ENCODE measurements around the gene TTC13. TPM values are rescaled to one million over a fixed set of nuclear protein-coding genes. Genes with fewer than 3 reads are reported as not detected.

TTC13 gene
- total RNA-seq, 1 donor from 2014 or later = 6.7 TPM

GRCh38 chr1:230919207-230919606, 59.5 kb downstream of the TTC13 start:
- no peak for ATAC-seq
- intact Hi-C loops (cut with DNase I) = loop anchor here (5.0 to 10.0 kb wide), 3 partner anchors 52 to 293 kb away; partner anchors contain the start of gene C1orf198

GRCh38 chr1:230917284-230918135, 61.2 kb downstream of the TTC13 start:
- ATAC-seq (peak; percentile 86), DNase-seq (ENCODE audit: missing footprints) (peak; percentile 67)
- intact Hi-C loops (cut with DNase I) = loop anchor here (1.0 to 10.0 kb wide), 4 partner anchors 50 to 295 kb away; partner anchors contain the start of gene C1orf198

More at GRCh38 chr1:230919207-230919606, 59.5 kb downstream of the TTC13 start:
- no peak for DNase-seq (ENCODE audit: missing footprints)

- intact Hi-C loops (cut with DNase I) = loop anchor here (1.0 to 10.0 kb wide), 4 partner anchors 49 to 296 kb away; partner anchors contain the start of gene C1orf198
- DNase-seq (ENCODE audit: missing footprints) = no peak
- no peak for ATAC-seq
Observed at GRCh38 chr1:230916587-230917283, 61.9 kb downstream of the TTC13 start.

- intact Hi-C loops (cut with DNase I) = loop anchor here (5.0 to 10.0 kb wide), 3 partner anchors 48 to 297 kb away; partner anchors contain the start of gene C1orf198
- no peak for DNase-seq (ENCODE audit: missing footprints)
- no peak for ATAC-seq
Observed at GRCh38 chr1:230915078-230915477, 63.6 kb downstream of the TTC13 start.

GRCh38 chr1:230913496-230913895, 65.2 kb downstream of the TTC13 start:
- intact Hi-C loops (cut with DNase I) = loop anchor here (10.0 kb wide), 1 partner anchor 181 kb away; no protein-coding TSS in a partner anchor
- DNase-seq (ENCODE audit: missing footprints) (no peak), ATAC-seq (no peak)

GRCh38 chr1:230910755-230911117, 67.9 kb downstream of the TTC13 start:
- ATAC-seq = no peak
- intact Hi-C loops (cut with DNase I) = loop anchor here (10.0 kb wide), 1 partner anchor 184 kb away; no protein-coding TSS in a partner anchor

GRCh38 chr1:230909974-230910754, 68.5 kb downstream of the TTC13 start:
- DNase-seq (ENCODE audit: missing footprints) = no peak
- ATAC-seq = peak; percentile 86
- intact Hi-C loops (cut with DNase I) = loop anchor here (10.0 kb wide), 1 partner anchor 185 kb away; no protein-coding TSS in a partner anchor

More at GRCh38 chr1:230910755-230911117, 67.9 kb downstream of the TTC13 start:
- DNase-seq (ENCODE audit: missing footprints) = no peak

GRCh38 chr1:230907472-230908205, 71.0 kb downstream of the TTC13 start:
- intact Hi-C loops (cut with DNase I) = no loop called here
- ATAC-seq = no peak

GRCh38 chr1:230906226-230906625, 72.4 kb downstream of the TTC13 start:
- ATAC-seq (no peak), DNase-seq (ENCODE audit: missing footprints) (no peak)
- intact Hi-C loops (cut with DNase I) = no loop called here

More at GRCh38 chr1:230907472-230908205, 71.0 kb downstream of the TTC13 start:
- DNase-seq (ENCODE audit: missing footprints) = no peak

- DNase-seq (ENCODE audit: missing footprints) (no peak), ATAC-seq (no peak)
- intact Hi-C loops (cut with DNase I) = no loop called here
Observed at GRCh38 chr1:230905733-230906132, 72.9 kb downstream of the TTC13 start.

- no peak for DNase-seq (ENCODE audit: missing footprints)
- intact Hi-C loops (cut with DNase I) = no loop called here
- ATAC-seq = no peak
Observed at GRCh38 chr1:230902349-230902923, 76.2 kb downstream of the TTC13 start.

GRCh38 chr1:230901671-230902070, 77.0 kb downstream of the TTC13 start:
- intact Hi-C loops (cut with DNase I) = no loop called here
- no peak for DNase-seq (ENCODE audit: missing footprints)
- no peak for ATAC-seq

GRCh38 chr1:230900984-230901383, 77.7 kb downstream of the TTC13 start:
- DNase-seq (ENCODE audit: missing footprints) (no peak), ATAC-seq (no peak)
- intact Hi-C loops (cut with DNase I) = no loop called here

- ATAC-seq (peak; percentile 61), DNase-seq (ENCODE audit: missing footprints) (no peak)
- intact Hi-C loops (cut with DNase I) = no loop called here
Observed at GRCh38 chr1:230899841-230900251, 78.8 kb downstream of the TTC13 start.

- ATAC-seq (no peak), DNase-seq (ENCODE audit: missing footprints) (no peak)
- intact Hi-C loops (cut with DNase I) = no loop called here
Observed at GRCh38 chr1:230898748-230899147, 79.9 kb downstream of the TTC13 start.

GRCh38 chr1:230898144-230898543, 80.5 kb downstream of the TTC13 start:
- DNase-seq (ENCODE audit: missing footprints) (no peak), ATAC-seq (peak; percentile 40)
- intact Hi-C loops (cut with DNase I) = no loop called here

GRCh38 chr1:230896779-230897178, 81.9 kb downstream of the TTC13 start:
- ATAC-seq (no peak), DNase-seq (ENCODE audit: missing footprints) (no peak)
- intact Hi-C loops (cut with DNase I) = no loop called here

GRCh38 chr1:230895452-230895851, 83.2 kb downstream of the TTC13 start:
- DNase-seq (ENCODE audit: missing footprints) = no peak
- intact Hi-C loops (cut with DNase I) = no loop called here
- no peak for ATAC-seq

Data from Right ventricle myocardium inferior (tissue), 1 donor.